Liver (tissue), 9 donors: Measurements from ENCODE around the gene GABBR2. TPM values are rescaled to one million over a fixed set of nuclear protein-coding genes. Genes with fewer than 3 reads are reported as not detected.

Source experiments
- DNase-seq: peaks from one replicate; pipeline ENCODE4 v3.0.0-alpha.2; 2017; ENCODE audit warnings: low spot score
- H3K27ac ChIP-seq, 2 donors: one replicate each; pipeline ENCODE4 v1.7.0; 2013; ENCODE audit warnings: inconsistent platforms in 2 of 2, low read length in 2 of 2, control low read depth in 1 of 2, low read depth in 1 of 2, mild to moderate bottlenecking in 1 of 2
- H3K27me3 ChIP-seq, 4 donors: one replicate each; pipeline versions ENCODE4 v1.6.1 to v1.7.0; 2013; ENCODE audit warnings: low read length in 3 of 4, inconsistent platforms in 1 of 4, mild to moderate bottlenecking in 1 of 4, moderate library complexity in 1 of 4; ENCODE audit not compliant: control insufficient read depth in 4 of 4, insufficient read depth in 4 of 4
- H3K36me3 ChIP-seq, 4 donors: one replicate each; pipeline versions ENCODE4 v1.6.1 to v1.7.0; 2013; ENCODE audit warnings: low read length in 3 of 4, mild to moderate bottlenecking in 3 of 4, low read depth in 1 of 4, moderate library complexity in 1 of 4; ENCODE audit not compliant: control insufficient read depth in 4 of 4, insufficient read depth in 3 of 4
- H3K4me1 ChIP-seq, 4 donors: one replicate each; pipeline versions ENCODE4 v1.6.1 to v1.7.0; 2013; ENCODE audit warnings: low read length in 3 of 4, mild to moderate bottlenecking in 3 of 4, moderate library complexity in 1 of 4; ENCODE audit not compliant: control insufficient read depth in 4 of 4, insufficient read depth in 4 of 4
- H3K4me3 ChIP-seq, 3 donors: one replicate each; pipeline versions ENCODE4 v1.6.1 to v1.7.0; 2013; ENCODE audit warnings: low read length in 3 of 3, control low read depth in 1 of 3, low read depth in 1 of 3, mild to moderate bottlenecking in 1 of 3
- H3K9ac ChIP-seq, 2 donors: one replicate each; pipeline ENCODE4 v1.7.0; 2013; ENCODE audit warnings: low read length in 2 of 2, mild to moderate bottlenecking in 2 of 2, moderate library complexity in 2 of 2, control low read depth in 1 of 2, low read depth in 1 of 2
- H3K9me3 ChIP-seq, 4 donors: one replicate each; pipeline versions ENCODE4 v1.6.1 to v1.7.0; 2013; ENCODE audit warnings: low read length in 3 of 4; ENCODE audit not compliant: control insufficient read depth in 4 of 4
- ATF3 ChIP-seq: IDR thresholded peaks from 2 replicates; pipeline ENCODE4 v1.6.1; 2016; ENCODE audit warnings: antibody characterized with exemption
- CTCF ChIP-seq: fragments of 150-350 bp; IDR thresholded peaks from 2 replicates; pipeline ENCODE4 v1.5.1; 2017; ENCODE audit warnings: improper control_type of control experiment, low read depth, low read length; ENCODE audit not compliant: missing input control
- FOXA1 ChIP-seq: IDR thresholded peaks from 2 replicates; pipeline ENCODE4 v1.6.1; 2016; ENCODE audit warnings: antibody characterized with exemption
- FOXA2 ChIP-seq: IDR thresholded peaks from 2 replicates; pipeline ENCODE4 v1.6.1; 2016; ENCODE audit warnings: antibody characterized with exemption
- GABPA ChIP-seq, 2 donors: IDR thresholded peaks in 1 of 2; conservative IDR thresholded peaks in 1 of 2; 2 replicates each; pipeline ENCODE4 v1.6.1; 2016; ENCODE audit warnings: antibody characterized with exemption in 2 of 2, mild to moderate bottlenecking in 1 of 2, moderate library complexity in 1 of 2
- HNF4A ChIP-seq, 2 donors: conservative IDR thresholded peaks; 2 replicates each; pipeline ENCODE4 v1.6.1; 2016; ENCODE audit warnings: antibody characterized with exemption in 2 of 2, mild to moderate bottlenecking in 2 of 2
- HNF4G ChIP-seq: IDR thresholded peaks from 2 replicates; pipeline ENCODE4 v1.6.1; 2016; ENCODE audit warnings: antibody characterized with exemption
- JUND ChIP-seq, 2 donors: IDR thresholded peaks; 2 replicates each; pipeline ENCODE4 v1.6.1; 2016; ENCODE audit warnings: antibody characterized with exemption in 2 of 2
- MAX ChIP-seq: IDR thresholded peaks from 2 replicates; pipeline ENCODE4 v1.6.1; 2016; ENCODE audit warnings: antibody characterized with exemption
- NR2F2 ChIP-seq: IDR thresholded peaks from 2 replicates; pipeline ENCODE4 v1.6.1; 2016; ENCODE audit warnings: antibody characterized with exemption
- RAD21 ChIP-seq, 2 donors: IDR thresholded peaks; 2 replicates each; pipeline ENCODE4 v1.6.1; 2016; ENCODE audit warnings: antibody characterized with exemption in 2 of 2, mild to moderate bottlenecking in 2 of 2
- REST ChIP-seq: IDR thresholded peaks from 2 replicates; pipeline ENCODE4 v1.6.1; 2016; ENCODE audit warnings: antibody characterized with exemption, mild to moderate bottlenecking
- SP1 ChIP-seq: IDR thresholded peaks from 2 replicates; pipeline ENCODE4 v1.6.1; 2018; ENCODE audit warnings: antibody characterized with exemption, mild to moderate bottlenecking
- YY1 ChIP-seq: IDR thresholded peaks from 2 replicates; pipeline ENCODE4 v1.6.1; 2016; ENCODE audit warnings: antibody characterized with exemption, mild to moderate bottlenecking
- ZBTB33 ChIP-seq: IDR thresholded peaks from 2 replicates; pipeline ENCODE4 v1.6.1; 2016; ENCODE audit warnings: antibody characterized with exemption
- WGBS: extraction: QIAGEN DNeasy Blood & Tissue Kit; methylation state at CpG from one replicate; pipeline ENCODE4 v1.1.7; 2013; 5-methylcytosine and 5-hydroxymethylcytosine counted together
- polyA plus RNA-seq, 2 donors: library from polyadenylated mRNA; stranded (reverse) in 1 of 2; unstranded in 1 of 2; fragments of 200-250 nt in 1 of 2; fragments of >200 nt in 1 of 2; fragmentation: Nextera tagmentation in 1 of 2; extraction: Ambion mirVana in 1 of 2; gene quantifications; one replicate each; pipeline versions ENCODE4 v1.2.1 to v1.2.3, GENCODE V29; 2013 to 2015
- total RNA-seq, 2 donors: library from RNA; depleted of rRNA; stranded (reverse); fragments of >200 nt; gene quantifications; one replicate each; pipeline ENCODE4 v1.2.3, GENCODE V29; 2014
- donor health status: healthy.
- donor health status: healthy.
- donor health status: healthy.
- donor health status: healthy.
- donor health status: healthy.

GABBR2 gene
- total and polyA plus RNA-seq, 4 donors: 0.03 to 0.23 (median 0.08) TPM; not detected in 1

- no peak for DNase-seq
- H3K9ac ChIP-seq: no peak overlapping the region
- no peak for TF ChIP-seq HNF4A (conservative IDR thresholded peaks at IDR 0.05)
- no peak for TF ChIP-seq FOXA2
- no peak for TF ChIP-seq ZBTB33
- no peak for TF ChIP-seq RAD21 (IDR thresholded peaks at IDR 0.05)
- no peak for TF ChIP-seq CTCF
- TF ChIP-seq NR2F2: no peak
- TF ChIP-seq REST: no peak
- no peak for TF ChIP-seq MAX
- no peak for TF ChIP-seq SP1
- no peak for TF ChIP-seq JUND (IDR thresholded peaks at IDR 0.05)
- TF ChIP-seq YY1: no peak
- no peak for TF ChIP-seq GABPA (IDR thresholded peaks at IDR 0.05 in 1 of 2, conservative IDR thresholded peaks at IDR 0.05 in 1 of 2)
- H3K27me3 ChIP-seq: no peaks in the 10 kb centered on the region
- H3K4me3 ChIP-seq: no peak overlapping the region
- no peaks in the 10 kb centered on the region for H3K4me1 ChIP-seq
- no peak overlapping the region for H3K27ac ChIP-seq
- WGBS: 68% methylated on average over 5 of the region's 5 CpGs
- no peaks in the 10 kb centered on the region for H3K9me3 ChIP-seq
- no peaks in the 10 kb centered on the region for H3K36me3 ChIP-seq
Observed at GRCh38 chr9:98602839-98603500, 105.8 kb downstream of the GABBR2 start.

GRCh38 chr9:98600631-98601030 lies 108.1 kb downstream of the GABBR2 start:
- H3K4me1 ChIP-seq: no peaks in the 10 kb centered on the region
- no peak for DNase-seq
- no peak overlapping the region for H3K9ac ChIP-seq
- H3K27ac ChIP-seq: no peak overlapping the region
- no peaks in the 10 kb centered on the region for H3K9me3 ChIP-seq
- H3K36me3 ChIP-seq: no peaks in the 10 kb centered on the region
- no peaks in the 10 kb centered on the region for H3K27me3 ChIP-seq
- WGBS: 93% methylated on average over 12 of the region's 12 CpGs
- no peak overlapping the region for H3K4me3 ChIP-seq
- no peak for TF ChIP-seq ATF3
- TF ChIP-seq REST: no peak
- no peak for TF ChIP-seq NR2F2
- no peak for TF ChIP-seq FOXA1
- no peak for TF ChIP-seq MAX
- no peak for TF ChIP-seq HNF4A (conservative IDR thresholded peaks at IDR 0.05)
- no peak for TF ChIP-seq HNF4G
- TF ChIP-seq CTCF: no peak
- no peak for TF ChIP-seq YY1
- TF ChIP-seq RAD21 (IDR thresholded peaks at IDR 0.05): no peak
- TF ChIP-seq GABPA (IDR thresholded peaks at IDR 0.05 in 1 of 2, conservative IDR thresholded peaks at IDR 0.05 in 1 of 2): no peak
